ENCODE data around the gene UGT1A1.
A peak's percentile ranks its signal among the peaks of the same experiment; 100 is the strongest.
"Not testable (repeated sequence)": the region's sequence is repeated elsewhere in the genome, so short reads cannot be mapped to it uniquely, and the experiment has no call there.

The UGT1A1 gene

GRCh38 chr2:233760043-233760442, at the start of gene UGT1A1:
Gene UGT1A1, plus strand, starts transcription at chr2:233760270. Its CDS starts 18 bp downstream, at chr2:233760288.
- no peak for DNase-seq (ENCODE audit: low read depth in 2 of 2)

- DNase-seq (ENCODE audit: low read depth in 2 of 2) = peak; percentile 44 to 51
Observed at GRCh38 chr2:233711312-233712008, 48.6 kb upstream of the UGT1A1 start.

GRCh38 chr2:233712611-233713261, 47.3 kb upstream of the UGT1A1 start, which contains the start of gene UGT1A5:
Gene UGT1A5, plus strand, starts transcription at chr2:233712907. Its CDS starts 85 bp downstream, at chr2:233712992.
- no peak for DNase-seq (ENCODE audit: low read depth in 2 of 2)

GRCh38 chr2:233713262-233713615, 46.8 kb upstream of the UGT1A1 start:
- DNase-seq (ENCODE audit: low read depth in 2 of 2) = no peak

- DNase-seq (ENCODE audit: low read depth in 2 of 2) = no peak
Observed at GRCh38 chr2:233714121-233714520, 45.9 kb upstream of the UGT1A1 start.

- DNase-seq (ENCODE audit: low read depth in 2 of 2) = no peak
Observed at GRCh38 chr2:233718552-233718951, 41.5 kb upstream of the UGT1A1 start, which contains the start of gene UGT1A4. Gene UGT1A4, plus strand, starts transcription at chr2:233718736. Its CDS starts 85 bp downstream, at chr2:233718821.

DNA sequence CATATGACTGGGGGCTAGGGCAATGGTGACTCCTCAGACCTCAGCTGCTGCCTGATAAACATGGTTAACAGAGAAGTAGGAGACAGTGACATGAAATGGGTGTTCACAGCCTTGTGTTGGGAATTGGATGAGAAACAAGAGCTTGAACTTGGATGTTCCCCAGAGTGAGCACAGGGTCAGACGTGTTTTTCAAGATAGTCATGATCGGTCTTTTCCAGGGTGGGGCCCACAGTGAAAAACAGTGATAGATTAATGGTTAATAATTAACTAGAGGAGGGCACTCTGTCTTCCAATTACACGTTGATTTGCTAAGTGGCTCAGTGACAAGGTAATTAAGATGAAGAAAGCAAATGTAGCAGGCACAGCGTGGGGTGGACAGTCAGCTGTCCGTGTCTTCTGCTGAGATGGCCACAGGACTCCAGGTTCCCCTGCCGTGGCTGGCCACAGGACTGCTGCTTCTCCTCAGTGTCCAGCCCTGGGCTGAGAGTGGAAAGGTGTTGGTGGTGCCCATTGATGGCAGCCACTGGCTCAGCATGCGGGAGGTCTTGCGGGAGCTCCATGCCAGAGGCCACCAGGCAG, 31.3 kb upstream of the UGT1A1 start, which contains the start of gene UGT1A3:
Gene UGT1A3, plus strand, starts transcription at position 320 of the 579 bp plus-strand sequence. Its CDS starts 85 bp downstream, at position 405.
- DNase-seq (ENCODE audit: low read depth in 2 of 2) = no peak

DNA sequence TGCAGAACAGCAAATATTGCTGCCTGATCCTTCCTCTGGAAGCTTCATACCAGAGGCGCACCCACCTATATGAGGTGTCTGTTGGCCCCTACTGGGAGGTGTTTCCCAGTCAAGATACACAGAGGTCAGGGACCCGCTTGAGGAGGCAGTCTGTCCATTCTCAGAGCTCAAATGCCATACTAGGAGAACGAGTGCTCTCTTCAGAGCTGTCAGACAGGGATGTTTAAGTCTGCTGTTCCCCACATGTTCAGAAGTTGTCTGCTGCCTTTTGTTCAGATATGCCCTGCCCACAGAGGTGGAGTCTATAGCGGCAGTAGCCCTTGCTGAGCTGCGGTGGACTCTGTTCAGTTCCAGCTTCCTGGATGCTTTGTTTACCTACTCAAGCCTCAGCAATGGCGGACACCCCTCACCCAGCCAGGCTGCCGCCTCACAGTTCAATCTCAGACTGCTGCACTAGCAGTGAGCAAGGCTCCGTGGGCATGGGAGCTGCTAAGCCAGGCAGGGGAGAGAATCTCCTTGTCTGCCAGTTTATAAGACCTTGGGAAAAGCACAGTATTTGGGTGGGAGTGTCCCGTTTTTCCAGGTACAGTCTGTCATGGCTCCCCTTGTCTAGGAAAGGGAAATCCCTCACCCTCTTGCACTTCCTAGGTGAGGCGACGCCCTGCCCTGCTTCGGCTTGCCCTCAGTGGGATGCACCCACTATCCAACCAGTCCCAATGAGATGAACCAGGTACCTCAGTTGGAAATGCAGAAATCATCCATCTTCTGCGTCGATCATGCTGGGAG, 23.0 kb upstream of the UGT1A1 start:
- DNase-seq (ENCODE audit: low read depth in 2 of 2) = not testable (repeated sequence)

DNA sequence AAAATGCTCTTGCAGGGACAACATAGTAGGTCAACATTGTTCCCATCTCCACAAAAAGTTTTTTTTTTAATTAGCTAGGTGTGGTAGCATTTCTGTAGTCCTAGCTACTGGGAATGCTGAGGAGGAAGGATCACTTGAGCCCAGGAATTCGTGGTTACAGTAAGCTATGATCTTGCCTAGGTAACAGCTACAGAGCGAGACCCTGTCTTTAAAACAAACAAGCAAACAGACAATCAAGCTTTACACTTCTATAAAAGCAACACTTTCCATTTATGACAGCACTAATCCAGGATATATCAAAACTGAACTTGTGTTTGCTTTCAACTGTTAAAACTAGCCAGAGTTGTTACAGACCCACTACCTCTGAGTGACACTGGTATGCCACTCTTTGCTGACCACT, 19.2 kb upstream of the UGT1A1 start:
- DNase-seq (ENCODE audit: low read depth in 2 of 2) = no peak

- DNase-seq (ENCODE audit: low read depth in 2 of 2) = no peak
Observed at GRCh38 chr2:233743464-233744259, 16.4 kb upstream of the UGT1A1 start.

- DNase-seq (ENCODE audit: low read depth in 2 of 2) = no peak
Observed at GRCh38 chr2:233745073-233745755, 14.9 kb upstream of the UGT1A1 start.

GRCh38 chr2:233745838-233746237, 14.2 kb upstream of the UGT1A1 start:
- DNase-seq (ENCODE audit: low read depth in 2 of 2) = not testable (repeated sequence)

DNA sequence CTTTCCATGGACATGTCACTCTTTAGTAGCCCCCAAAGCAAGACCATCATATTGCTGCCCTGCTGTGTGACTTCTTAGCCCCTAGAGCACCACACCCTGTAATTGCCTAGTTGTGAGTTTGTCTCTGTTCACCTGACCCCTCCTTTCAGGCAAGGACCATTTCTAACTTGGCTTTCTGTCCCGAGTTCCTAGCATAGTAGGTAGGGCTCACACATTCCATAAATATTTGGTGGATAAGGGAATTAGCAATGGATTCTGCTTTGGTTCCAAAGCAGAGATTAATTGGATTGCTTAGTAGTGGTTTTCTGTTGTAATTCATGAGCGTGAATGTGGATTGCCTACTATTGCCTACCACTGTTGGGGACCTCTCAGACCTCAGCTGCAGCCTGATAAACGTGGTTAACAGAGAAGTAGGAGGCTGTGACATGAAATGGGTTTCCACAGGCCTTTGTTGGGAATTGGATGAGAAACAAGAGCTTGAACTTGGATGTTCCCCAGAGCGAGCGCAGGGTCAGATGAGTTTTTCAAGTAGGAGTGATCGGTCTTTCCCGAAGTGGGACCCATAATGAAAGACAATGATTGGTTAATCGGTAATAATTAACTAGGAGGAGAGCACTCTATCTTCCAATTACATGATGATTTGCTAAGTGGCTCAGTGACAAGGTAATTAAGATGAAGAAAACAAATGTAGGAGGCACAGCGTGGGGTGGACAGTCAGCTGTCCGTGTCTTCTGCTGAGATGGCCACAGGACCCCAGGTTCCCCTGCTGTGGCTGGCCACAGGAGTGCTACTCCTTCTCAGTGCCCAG, 13.4 kb upstream of the UGT1A1 start:
- no peak for DNase-seq (ENCODE audit: low read depth in 2 of 2)

DNA sequence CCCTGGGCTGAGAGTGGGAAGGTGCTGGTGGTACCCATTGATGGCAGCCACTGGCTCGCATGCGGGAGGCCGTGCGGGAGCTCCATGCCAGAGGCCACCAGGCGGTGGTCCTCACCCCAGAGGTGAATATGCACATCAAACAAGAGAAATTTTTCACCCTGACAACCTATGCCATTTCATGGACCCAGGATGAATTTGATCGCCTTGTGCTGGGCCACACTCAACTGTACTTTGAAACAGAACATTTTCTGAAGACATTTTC, 12.9 kb upstream of the UGT1A1 start:
- DNase-seq (ENCODE audit: low read depth in 2 of 2) = no peak

DNA sequence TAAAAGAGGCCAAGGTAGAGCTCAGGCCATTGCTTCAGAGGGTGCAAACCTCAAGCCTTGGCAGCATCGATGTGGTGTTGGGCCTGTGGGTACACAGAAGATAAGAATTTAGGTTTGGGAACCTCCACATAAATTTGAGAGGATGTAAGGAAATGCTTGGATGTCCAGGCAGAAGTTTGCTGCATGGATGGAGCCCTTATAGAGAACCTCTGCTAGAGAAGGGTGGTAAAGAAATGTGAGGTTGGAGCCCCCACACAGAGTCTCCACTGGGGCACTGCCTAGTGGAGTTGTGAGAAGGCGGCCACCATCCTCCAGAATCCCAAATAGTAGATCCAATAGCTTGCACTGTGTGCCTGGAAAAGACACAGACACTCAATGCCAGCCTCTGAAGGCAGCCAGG, 9.4 kb upstream of the UGT1A1 start:
- not testable (repeated sequence) for DNase-seq (ENCODE audit: low read depth in 2 of 2)

- DNase-seq (ENCODE audit: low read depth in 2 of 2) = not testable (repeated sequence)
Observed at GRCh38 chr2:233751212-233752009, 8.7 kb upstream of the UGT1A1 start.

DNA sequence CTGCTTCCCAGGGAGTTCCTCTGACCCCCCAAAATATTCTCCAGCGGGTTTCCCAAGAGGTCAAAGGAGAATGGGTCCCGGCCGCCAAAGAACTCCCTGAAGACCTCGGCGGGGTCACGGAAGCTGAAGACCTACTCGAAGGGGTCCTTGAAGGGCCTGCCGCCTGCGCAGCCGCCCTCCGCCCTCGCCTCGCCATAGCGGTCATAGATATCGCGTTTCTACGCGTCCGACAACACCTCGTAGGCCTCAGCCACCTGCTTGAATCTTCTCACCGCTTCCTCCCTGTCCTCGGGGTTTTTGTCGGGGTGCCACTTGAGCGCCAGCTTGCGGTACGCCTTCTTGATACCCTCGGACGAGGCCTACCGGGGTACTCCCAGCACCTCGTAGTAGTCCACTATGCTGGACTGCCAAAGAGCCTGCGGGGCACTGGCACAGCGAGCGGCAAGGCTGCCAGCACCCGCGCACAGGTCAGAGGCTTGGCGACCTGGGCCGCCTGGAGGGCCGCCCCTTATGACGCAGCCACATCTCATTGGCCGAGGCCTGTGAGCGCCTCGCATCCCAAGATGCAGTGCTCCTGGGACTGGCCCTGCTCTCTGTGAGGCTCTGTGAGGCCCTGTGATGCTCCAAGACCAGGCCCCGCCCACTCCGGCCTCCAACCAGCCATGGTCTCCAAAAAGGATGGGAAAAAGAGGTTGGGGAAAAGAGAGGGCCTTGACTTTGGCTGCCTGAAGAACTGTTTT, 5.0 kb upstream of the UGT1A1 start:
- no peak for DNase-seq (ENCODE audit: low read depth in 2 of 2)

GRCh38 chr2:233756429-233757081, 3.5 kb upstream of the UGT1A1 start:
- no peak for DNase-seq (ENCODE audit: low read depth in 2 of 2)

All from fibroblast of skin of left quadriceps (primary cell).